Measurements from ENCODE around the gene PHLDA2. TPM values are rescaled to one million over a fixed set of nuclear protein-coding genes. Genes with fewer than 3 reads are reported as not detected.
A peak's percentile ranks its signal among the peaks of the same experiment; 100 is the strongest.

PHLDA2 gene
- total RNA-seq, 1 experiment from 2014 or later = 195 TPM

- ChIA-PET CTCF (interaction anchor here (0.8 to 3.0 kb wide), 5 partner anchors 10 to 975 kb away, joined by 3 to 8 read pairs (median 7); no protein-coding TSS in a partner anchor), POLR2A (no interaction called here)
- no TSS peak for BruUV-seq (replicated peaks)
- H3K36me3 ChIP-seq (ENCODE audit: control insufficient read depth, insufficient read depth, low read length) = no peaks in the 10 kb centered on the region; the same call in 1 of the 2 replicates
- DNase-seq (ENCODE audit: low read depth, low spot score) = peak; percentile 82
- no peaks in the 10 kb centered on the region for H3K27me3 ChIP-seq (ENCODE audit: control insufficient read depth, insufficient read depth, low read length)
- intact Hi-C loops (cut with micrococcal nuclease; ENCODE audit: unreplicated experiment) (loop anchor here (10.0 kb wide), 2 partner anchors 164 to 294 kb away; no protein-coding TSS in a partner anchor), in situ Hi-C loops (cut with HindIII; ENCODE audit: low pct_unique_long_range_greater_than_20kb, low sequenced_read_pairs) (no loop called here)
- H3K27ac ChIP-seq (ENCODE audit: low read length) = peak overlapping the region; percentile 97
- H3K4me3 ChIP-seq (ENCODE audit: low read depth in 2 of 2, low read length in 2 of 2) = peak overlapping the region; percentile 73 to 84
- peak; percentile 67 for ATAC-seq
- H3K9me3 ChIP-seq (ENCODE audit: control insufficient read depth, insufficient read depth, low read depth, low read length) = no peaks in the 10 kb centered on the region
- TF ChIP-seq TCF7L2 (IDR thresholded peaks at IDR 0.05; ENCODE audit: low read depth, low read length) (no peak), CTCF (IDR thresholded peaks at IDR 0.05) (peak; percentile 100), POLR2AphosphoS5 (IDR thresholded peaks at IDR 0.05; ENCODE audit: low read depth, low read length) (peak; percentile 43; the same call in 1 of the 2 replicates), REST (IDR thresholded peaks at IDR 0.05; ENCODE audit: insufficient read depth in 1 of 2, low read depth in 2 of 2, low read length in 1 of 2) (peak in 1 of 2 experiments; percentile 72; a peak in 1 of 4 replicates), SIN3A (IDR thresholded peaks at IDR 0.05; ENCODE audit: borderline replicate concordance, insufficient read depth, low read depth, low read length) (no peak; the same call in 1 of the 2 replicates)
- H3K4me1 ChIP-seq (ENCODE audit: control insufficient read depth, insufficient read depth, low read length) = peaks cover 57% of the 10 kb centered on the region
Observed at GRCh38 chr11:2930704-2931419, 1.6 kb upstream of the PHLDA2 start.

GRCh38 chr11:2929950-2930703, 907 bp upstream of the PHLDA2 start:
- CTCF ChIA-PET = interaction anchor here (0.8 to 3.0 kb wide), 8 partner anchors 11 to 974 kb away, joined by 3 to 8 read pairs (median 6); no protein-coding TSS in a partner anchor
- BruUV-seq (replicated peaks) = TSS peak; percentile 94
- Histone ChIP-seq H3K27ac (ENCODE audit: low read length) (peak overlapping the region; percentile 97), H3K4me3 (ENCODE audit: low read depth in 2 of 2, low read length in 2 of 2) (peak overlapping the region; percentile 73 to 84), H3K4me1 (ENCODE audit: control insufficient read depth, insufficient read depth, low read length) (peaks cover 62% of the 10 kb centered on the region), H3K27me3 (ENCODE audit: control insufficient read depth, insufficient read depth, low read length) (no peaks in the 10 kb centered on the region), H3K9me3 (ENCODE audit: control insufficient read depth, insufficient read depth, low read depth, low read length) (no peaks in the 10 kb centered on the region), H3K36me3 (ENCODE audit: control insufficient read depth, insufficient read depth, low read length) (no peaks in the 10 kb centered on the region; the same call in 1 of the 2 replicates)
- intact Hi-C loops (cut with micrococcal nuclease; ENCODE audit: unreplicated experiment) = loop anchor here (10.0 kb wide), 2 partner anchors 165 to 295 kb away; no protein-coding TSS in a partner anchor
- no peak for DNase-seq (ENCODE audit: low read depth, low spot score)
- in situ Hi-C loops (cut with HindIII; ENCODE audit: low pct_unique_long_range_greater_than_20kb, low sequenced_read_pairs) = no loop called here
- TF ChIP-seq POLR2AphosphoS5 (IDR thresholded peaks at IDR 0.05; ENCODE audit: low read depth, low read length) (peak; percentile 12; the same call in 1 of the 2 replicates), CTCF (IDR thresholded peaks at IDR 0.05) (0 out of 2 replicates have a peak, but pooled peaks have one; percentile 61), SIN3A (IDR thresholded peaks at IDR 0.05; ENCODE audit: borderline replicate concordance, insufficient read depth, low read depth, low read length) (peak; percentile 89; the same call in 1 of the 2 replicates), REST (IDR thresholded peaks at IDR 0.05; ENCODE audit: insufficient read depth in 1 of 2, low read depth in 2 of 2, low read length in 1 of 2) (no peak), TCF7L2 (IDR thresholded peaks at IDR 0.05; ENCODE audit: low read depth, low read length) (peak; percentile 81)
- ATAC-seq = peak; percentile 23
- POLR2A ChIA-PET = interaction anchor here (0.6 to 2.1 kb wide), 5 partner anchors 10 to 402 kb away, joined by 3 to 20 read pairs (median 7); a partner anchor contains a TSS

Data from Panc1 (cell line).